H1 (cell line): ENCODE data around the gene PTCD3. TPM values are rescaled to one million over a fixed set of nuclear protein-coding genes. Genes with fewer than 3 reads are reported as not detected.

ENCODE experiments used
- CTCF ChIA-PET: fragments of 300-600 bp; sonication (Branson Sonifier 250); formaldehyde crosslinking; loops from one replicate; lab custom pipeline; 2021; ENCODE audit not compliant: partially characterized antibody; lab: Charles Lee
- POLR2A ChIA-PET: fragments of 300-600 bp; sonication (Branson Sonifier 250); formaldehyde crosslinking; loops from one replicate; lab custom pipeline; 2021; ENCODE audit warnings: inconsistent platforms; ENCODE audit not compliant: partially characterized antibody; lab: Charles Lee
- DNase-seq, 2 experiments: peaks; one replicate each; pipeline versions ENCODE4 v3.0.0 to v3.0.0-alpha.2; 2010 to 2022; ENCODE audit warnings: low spot score in 2 of 2, low read depth in 1 of 2, mixed read lengths in 1 of 2
- FAIRE-seq: peaks from 2 replicates; lab custom pipeline; 2011; peaks lifted over from hg19 to GRCh38; lab: Jason Lieb, UNC
- H2AFZ ChIP-seq: 2 replicates; pipeline ENCODE4 v1.8.1; 2012; ENCODE audit warnings: low read length, inconsistent platforms
- H2AK5ac ChIP-seq: 2 replicates; pipeline ENCODE4 v1.6.1; 2013; ENCODE audit warnings: low read depth, low read length
- H2BK120ac ChIP-seq: replicated peaks from 2 replicates; pipeline ENCODE3; 2013; ENCODE audit warnings: low read depth, low read length, inconsistent platforms
- H2BK12ac ChIP-seq: 2 replicates; pipeline ENCODE4 v1.6.1; 2013; ENCODE audit warnings: low read depth, low read length
- H2BK15ac ChIP-seq: 2 replicates; pipeline ENCODE4 v1.6.1; 2013; ENCODE audit warnings: low read length
- H2BK20ac ChIP-seq: 2 replicates; pipeline ENCODE4 v1.6.1; 2013; ENCODE audit warnings: low read length
- H2BK5ac ChIP-seq: 2 replicates; pipeline ENCODE4 v1.6.1; 2013; ENCODE audit warnings: low read depth, low read length
- H3K14ac ChIP-seq: 2 replicates; pipeline ENCODE4 v1.6.1; 2013; ENCODE audit warnings: inconsistent platforms; ENCODE audit not compliant: insufficient read length
- H3K18ac ChIP-seq: 2 replicates; pipeline ENCODE4 v1.6.1; 2013; ENCODE audit warnings: low read length; ENCODE audit errors: extremely low read depth
- H3K23ac ChIP-seq: 2 replicates; pipeline ENCODE4 v1.6.1; 2013; ENCODE audit warnings: inconsistent platforms; ENCODE audit not compliant: insufficient read length
- H3K23me2 ChIP-seq: 2 replicates; pipeline ENCODE4 v1.6.1; 2013; ENCODE audit warnings: low read depth, low read length
- H3K27ac ChIP-seq: 2 replicates; pipeline ENCODE4 v1.6.1; 2011; ENCODE audit warnings: low read depth, low read length, inconsistent platforms
- H3K27me3 ChIP-seq, 4 experiments: replicated peaks in 1 of 4; 1 replicate in 1 of 4; 2 replicates in 3 of 4; pipeline versions ENCODE4 v1.6.1 to v1.8.1; 2011 to 2013; ENCODE audit warnings: low read length in 3 of 4, mild to moderate bottlenecking in 3 of 4, inconsistent platforms in 2 of 4, mixed read lengths in 2 of 4, moderate library complexity in 1 of 4; ENCODE audit not compliant: control insufficient read depth in 3 of 4, insufficient read depth in 3 of 4; ENCODE audit errors: extremely low read depth in 1 of 4
- H3K36me3 ChIP-seq, 4 experiments: 2 replicates each; pipeline versions ENCODE4 v1.6.1 to v1.8.1; 2011 to 2013; ENCODE audit warnings: mild to moderate bottlenecking in 4 of 4, low read length in 3 of 4, moderate library complexity in 2 of 4, control low read depth in 1 of 4, inconsistent platforms in 1 of 4; ENCODE audit not compliant: insufficient read depth in 4 of 4, control insufficient read depth in 2 of 4
- H3K4ac ChIP-seq: replicated peaks from 2 replicates; pipeline ENCODE3; 2013; ENCODE audit warnings: low read length, low read depth, mixed read lengths, inconsistent platforms; ENCODE audit not compliant: insufficient read length
- H3K4me1 ChIP-seq, 4 experiments: replicated peaks in 1 of 4; 1 replicate in 1 of 4; 2 replicates in 3 of 4; pipeline versions ENCODE4 v1.6.1 to v1.8.1; 2011 to 2013; ENCODE audit warnings: low read length in 3 of 4, inconsistent platforms in 2 of 4, mixed read lengths in 1 of 4; ENCODE audit not compliant: insufficient read depth in 4 of 4, control insufficient read depth in 3 of 4
- H3K4me2 ChIP-seq, 2 experiments: 2 replicates each; pipeline versions ENCODE4 v1.6.1 to v1.8.1; 2011 to 2013; ENCODE audit warnings: low read depth in 2 of 2, low read length in 2 of 2, control low read depth in 1 of 2, inconsistent platforms in 1 of 2, mild to moderate bottlenecking in 1 of 2; ENCODE audit not compliant: insufficient read depth in 1 of 2
- H3K4me3 ChIP-seq, 4 experiments: fragments of 200-600, 300-600 bp in 1 of 4; sonication (generic), shearing (Covaris generic), sonication (Bioruptor Twin) in 1 of 4; 2 replicates each; pipeline versions ENCODE4 v1.5.1 to v1.8.1; 2011 to 2016; ENCODE audit warnings: low read length in 4 of 4, low read depth in 3 of 4, control low read depth in 2 of 4, inconsistent platforms in 2 of 4, mild to moderate bottlenecking in 2 of 4, mixed read lengths in 1 of 4, moderate library complexity in 1 of 4; ENCODE audit not compliant: insufficient read depth in 2 of 4; ENCODE audit errors: extremely low read depth in 1 of 4
- H3K56ac ChIP-seq: replicated peaks from 2 replicates; pipeline ENCODE3; 2013; ENCODE audit warnings: low read depth, mild to moderate bottlenecking, mixed read lengths, low read length, inconsistent platforms; ENCODE audit not compliant: insufficient read length
- H3K79me1 ChIP-seq: 2 replicates; pipeline ENCODE4 v1.6.1; 2013; ENCODE audit warnings: low read depth, low read length, control low read depth
- H3K79me2 ChIP-seq, 2 experiments: 2 replicates each; pipeline versions ENCODE4 v1.6.1 to v1.8.1; 2012 to 2013; ENCODE audit warnings: low read length in 2 of 2, mild to moderate bottlenecking in 2 of 2, inconsistent platforms in 1 of 2; ENCODE audit not compliant: insufficient read depth in 2 of 2, control insufficient read depth in 1 of 2
- H3K9ac ChIP-seq, 4 experiments: replicated peaks in 1 of 4; 1 replicate in 1 of 4; 2 replicates in 3 of 4; pipeline versions ENCODE4 v1.6.1 to v1.8.1; 2011 to 2013; ENCODE audit warnings: low read depth in 3 of 4, low read length in 3 of 4, control low read depth in 2 of 4, mild to moderate bottlenecking in 2 of 4, moderate library complexity in 2 of 4, inconsistent platforms in 1 of 4; ENCODE audit errors: extremely low read depth in 1 of 4
- H3K9me3 ChIP-seq, 2 experiments: 2 replicates each; pipeline versions ENCODE4 v1.6.1 to v1.8.1; 2012 to 2013; ENCODE audit warnings: mild to moderate bottlenecking in 2 of 2, moderate library complexity in 2 of 2, control low read depth in 1 of 2, inconsistent platforms in 1 of 2, low read depth in 1 of 2, low read length in 1 of 2, mixed read lengths in 1 of 2; ENCODE audit not compliant: insufficient read depth in 2 of 2
- H4K20me1 ChIP-seq, 2 experiments: replicated peaks in 1 of 2; 2 replicates each; pipeline versions ENCODE3 to v1.8.1; 2011 to 2013; ENCODE audit warnings: inconsistent platforms in 2 of 2, low read length in 2 of 2, mild to moderate bottlenecking in 1 of 2; ENCODE audit not compliant: insufficient read depth in 2 of 2, control insufficient read depth in 1 of 2
- H4K5ac ChIP-seq: 2 replicates; pipeline ENCODE4 v1.6.1; 2013; ENCODE audit warnings: low read length, low read depth, mixed read lengths, inconsistent platforms; ENCODE audit not compliant: insufficient read length
- H4K8ac ChIP-seq: 2 replicates; pipeline ENCODE4 v1.8.0; 2013; ENCODE audit warnings: mild to moderate bottlenecking, moderate library complexity, low read length, inconsistent platforms; ENCODE audit not compliant: insufficient read depth; ENCODE audit errors: extremely low read depth
- H4K91ac ChIP-seq: replicated peaks from 2 replicates; pipeline ENCODE3; 2013; ENCODE audit warnings: low read length, mixed read lengths, inconsistent platforms; ENCODE audit not compliant: insufficient read length
- BACH1 ChIP-seq: IDR thresholded peaks from 2 replicates; pipeline ENCODE4 v1.6.1; 2012; ENCODE audit warnings: low read length, improper control_type of control experiment
- CEBPB ChIP-seq: IDR thresholded peaks from 2 replicates; pipeline ENCODE4 v1.6.1; 2012; ENCODE audit warnings: low read depth, low read length
- HDAC6 ChIP-seq: IDR thresholded peaks from one replicate; pipeline ENCODE4 v1.7.1; 2012; ENCODE audit warnings: low read depth, mild to moderate bottlenecking, inconsistent platforms, low read length, moderate library complexity
- JUN ChIP-seq: IDR thresholded peaks from 2 replicates; pipeline ENCODE4 v1.6.1; 2011; ENCODE audit warnings: low read depth, mild to moderate bottlenecking, improper control_type of control experiment, low read length
- YY1 ChIP-seq: IDR thresholded peaks from 2 replicates; pipeline ENCODE4 v1.6.1; 2011; ENCODE audit warnings: low read depth, mild to moderate bottlenecking, low read length
- WGBS, 2 experiments: shearing (Covaris generic) in 1 of 2; methylation state at CpG; one replicate each; pipeline versions ENCODE4 v1.1.6 to v1.1.7; 2013 to 2015; ENCODE audit warnings: low lambda C conversion rate in 2 of 2, mixed read lengths in 2 of 2, inconsistent platforms in 1 of 2, low coverage in 1 of 2, missing lambda C conversion rate in 1 of 2; ENCODE audit not compliant: insufficient replicate concordance in 2 of 2, insufficient coverage in 1 of 2, insufficient read length in 1 of 2; ENCODE audit errors: extremely low coverage in 1 of 2, missing lambda C conversion rate in 1 of 2; 5-methylcytosine and 5-hydroxymethylcytosine counted together
- polyA plus RNA-seq, 7 experiments: library from polyadenylated mRNA; depleted of rRNA in 3 of 7; stranded (reverse) in 5 of 7; unstranded in 2 of 7; fragments of >200 nt in 5 of 7; fragments of 200-250 nt in 2 of 7; gene quantifications; 1 replicate in 5 of 7; 2 replicates in 1 of 7; 4 replicates in 1 of 7; pipeline versions ENCODE4 v1.2.1 to v1.2.3, GENCODE V29; 2011 to 2013; ENCODE audit warnings: missing spikeins in 2 of 7, mixed read lengths in 2 of 7
- total RNA-seq: library from RNA; stranded (reverse); fragmentation: NEBNext Ultra II Directional; extraction: Animal tissue kit (Norgen Biotek cat#: 25700); gene quantifications from 2 replicates; pipeline ENCODE4 v1.2.1, GENCODE V29; 2021
- TF ChIP-seq, protein P1 (sequence below): IDR thresholded peaks from 2 replicates; pipeline ENCODE4 v1.6.1; 2012; ENCODE audit warnings: inconsistent platforms

The PTCD3 gene
- total and polyA plus RNA-seq, 2 of the 8 experiments (the other 6 are each of a cell fraction or from before 2014, with no cell fraction given) = 64.3 to 192 TPM

DNA sequence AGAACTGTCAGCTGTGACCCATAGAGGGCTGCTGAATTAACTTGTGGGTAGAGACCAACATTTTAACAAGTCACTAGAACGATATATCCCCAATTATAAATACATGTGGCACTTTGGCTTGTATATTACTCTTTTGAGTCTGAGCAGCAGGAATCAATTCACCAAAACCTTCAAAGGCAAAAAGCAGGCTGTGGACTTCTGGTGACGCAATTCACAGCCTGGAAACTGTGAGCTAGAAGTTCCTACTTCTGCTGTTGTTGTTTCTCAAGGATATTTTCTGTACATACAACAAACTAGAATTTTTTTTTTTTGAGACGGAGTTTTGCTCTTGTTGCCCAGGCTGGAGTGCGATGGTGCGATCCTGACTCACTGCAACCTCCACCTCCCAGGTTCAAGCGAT is 37.3 kb downstream of the PTCD3 start:
- H3K27ac ChIP-seq = no peak overlapping the region
- CTCF ChIA-PET = interaction anchor here (1.8 kb wide), 1 partner anchor 305 kb away, joined by 3 read pairs; no protein-coding TSS in a partner anchor
- no peak overlapping the region for H2AFZ ChIP-seq

More for the DNA sequence above, 37.3 kb downstream of the PTCD3 start:
- Histone ChIP-seq H3K18ac (no peak overlapping the region), H2AK5ac (no peak overlapping the region), H3K23me2 (no peaks in the 10 kb centered on the region), H4K20me1 (peaks cover 0 to 4% of the 10 kb centered on the region in 2 experiments), H2BK5ac (no peak overlapping the region), H3K4me3 (no peak overlapping the region), H3K4me1 (no peaks in the 10 kb centered on the region), H4K91ac (no peak overlapping the region), H4K5ac (no peak overlapping the region), H3K14ac (no peak overlapping the region), H2BK12ac (no peak overlapping the region), H3K4ac (no peak overlapping the region), H2BK20ac (no peak overlapping the region), H3K23ac (no peak overlapping the region), H3K9ac (no peak overlapping the region), H3K56ac (no peak overlapping the region), H4K8ac (no peak overlapping the region), H3K36me3 (peaks cover 18 to 74% (median 44%) of the 10 kb centered on the region in 4 experiments), H3K9me3 (no peaks in the 10 kb centered on the region)
- WGBS, 2 experiments = 98% methylated on average over 6 of the region's 6 CpGs; no CpG with 5 or more reads in 1 of the 2 experiments
- FAIRE-seq = no peak
- TF ChIP-seq HDAC6 = no peak
- TF ChIP-seq YY1 = no peak
- TF ChIP-seq BACH1 = no peak
- no peak for TF ChIP-seq JUN
- TF ChIP-seq, protein P1, sequence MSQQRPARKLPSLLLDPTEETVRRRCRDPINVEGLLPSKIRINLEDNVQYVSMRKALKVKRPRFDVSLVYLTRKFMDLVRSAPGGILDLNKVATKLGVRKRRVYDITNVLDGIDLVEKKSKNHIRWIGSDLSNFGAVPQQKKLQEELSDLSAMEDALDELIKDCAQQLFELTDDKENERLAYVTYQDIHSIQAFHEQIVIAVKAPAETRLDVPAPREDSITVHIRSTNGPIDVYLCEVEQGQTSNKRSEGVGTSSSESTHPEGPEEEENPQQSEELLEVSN = no peak
- TF ChIP-seq CEBPB = peak; percentile 19; the same call in 1 of the 2 replicates
- TF ChIP-seq, all 59 proteins: peak for 1
- DNase-seq = no peak
- Histone ChIP-seq H2BK15ac (no peak overlapping the region), H2BK120ac (no peak overlapping the region), H3K79me2 (no peaks in the 10 kb centered on the region), H3K4me2 (no peak overlapping the region), H3K27me3 (no peaks in the 10 kb centered on the region), H3K79me1 (no peaks in the 10 kb centered on the region)
- POLR2A ChIA-PET = interaction anchor here (0.6 to 3.5 kb wide), 9 partner anchors 8 to 44 kb away, joined by 3 to 24 read pairs (median 6); partner anchors contain the start of genes POLR1A and PTCD3
